GM10248 (cell line): ENCODE measurements around the gene ASS1.

Experiments used
- CTCF ChIA-PET: fragments of 300-600 bp; sonication (Branson Sonifier 250); formaldehyde crosslinking; extraction: SDS; loops from one replicate; lab custom pipeline; 2021; ENCODE audit warnings: antibody characterized with exemption; lab: Yijun Ruan, JAX
- POLR2A ChIA-PET: fragments of 350-650 bp; sonication (Branson Sonifier 250); formaldehyde crosslinking; extraction: SDS; loops from one replicate; lab custom pipeline; 2020; ENCODE audit warnings: antibody characterized with exemption; lab: Yijun Ruan, JAX
- DNase-seq: peaks from one replicate; pipeline ENCODE4 v3.0.0; 2012; ENCODE audit errors: extremely low spot score
- CTCF ChIP-seq: IDR thresholded peaks from 2 replicates; pipeline ENCODE4 v1.5.1; 2012; ENCODE audit warnings: mild to moderate bottlenecking, low read depth; ENCODE audit errors: extremely low read depth, missing control alignments, control extremely low read depth

The ASS1 gene

GRCh38 chr9:130495067-130495466 lies 50.3 kb downstream of the ASS1 start:
- no peak for DNase-seq
- TF ChIP-seq CTCF: no peak
- CTCF ChIA-PET: interaction anchor here (1.1 kb wide), 1 partner anchor 189 kb away, joined by 3 read pairs; no protein-coding TSS in a partner anchor
- POLR2A ChIA-PET: no interaction called here

- CTCF ChIA-PET: no interaction called here
- POLR2A ChIA-PET: no interaction called here
- TF ChIP-seq CTCF: no peak
- DNase-seq: no peak
These were observed 52.4 kb downstream of the ASS1 start for GRCh38 chr9:130497139-130497538.

DNA sequence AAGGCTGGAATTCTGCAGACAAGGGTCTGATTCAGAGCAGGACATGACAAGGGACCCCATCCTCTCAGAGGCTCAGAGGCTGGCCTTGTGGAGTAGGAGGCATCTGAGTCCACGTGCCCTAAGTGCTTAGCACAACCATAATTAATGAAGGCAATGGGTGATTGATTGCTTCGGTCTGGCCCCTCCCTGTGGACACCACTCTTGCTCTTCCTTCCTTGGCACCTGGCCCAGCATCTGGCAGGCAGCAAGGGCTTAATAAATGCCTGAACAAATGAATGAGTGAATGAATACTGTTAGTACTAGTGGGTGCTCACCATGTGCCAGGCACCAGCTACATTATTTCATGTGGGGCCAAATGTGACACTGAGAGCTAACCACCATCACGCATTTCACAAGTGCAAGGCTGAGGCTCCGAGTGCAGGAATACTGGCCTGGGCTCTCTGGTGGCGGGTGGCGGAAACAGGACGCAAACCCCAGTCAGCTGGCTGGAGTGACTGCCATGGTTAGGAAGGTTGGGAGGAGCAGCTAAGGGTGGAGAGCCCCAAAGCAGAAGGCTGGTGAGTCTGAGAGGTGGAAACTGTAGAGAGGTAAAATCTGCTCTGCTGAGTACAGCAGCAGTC lies 53.6 kb downstream of the ASS1 start:
- POLR2A ChIA-PET: no interaction called here
- CTCF ChIA-PET: no interaction called here
- TF ChIP-seq CTCF: no peak

DNA sequence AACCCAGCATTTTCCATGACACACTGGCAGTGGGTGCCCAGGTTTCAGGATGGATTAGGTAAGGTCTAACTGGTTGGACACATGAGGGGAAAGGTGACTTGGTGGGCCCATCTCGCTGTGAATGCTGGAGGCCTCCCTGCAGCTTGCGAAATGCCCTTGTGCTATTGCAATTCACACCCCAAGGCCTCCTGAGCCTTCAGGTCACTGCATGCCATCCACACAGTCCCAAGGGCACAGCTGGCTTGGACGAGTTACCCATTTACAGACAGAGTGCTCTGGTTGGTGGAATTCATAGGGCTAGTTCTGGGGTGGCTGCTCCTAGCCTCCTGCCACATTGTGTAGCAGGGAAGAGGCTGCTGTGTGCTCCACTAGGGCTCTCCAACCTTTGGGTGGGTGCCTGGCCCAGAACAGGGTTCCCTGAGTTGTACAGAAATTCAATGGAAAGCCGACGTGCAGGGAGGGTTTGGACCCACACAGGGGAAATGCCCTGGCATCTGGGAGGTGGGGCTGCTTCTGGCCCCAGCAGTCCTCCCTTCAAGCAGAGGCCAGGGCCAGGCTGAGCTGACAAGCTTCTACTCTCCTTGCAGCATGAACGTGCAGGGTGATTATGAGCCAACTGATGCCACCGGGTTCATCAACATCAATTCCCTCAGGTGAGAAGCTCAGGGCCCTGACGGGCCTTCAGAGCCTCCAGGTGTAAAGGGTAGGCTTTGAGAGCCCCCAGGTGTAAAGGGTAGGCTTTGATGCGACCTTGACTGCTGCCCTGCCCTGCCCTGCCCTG lies 54.3 kb downstream of the ASS1 start:
- CTCF ChIA-PET: interaction anchor here (1.0 to 1.8 kb wide), 2 partner anchors 12 to 15 kb away, joined by 3 to 5 read pairs; no protein-coding TSS in a partner anchor
- TF ChIP-seq CTCF: no peak

More for the DNA sequence above, 53.6 kb downstream of the ASS1 start:
- DNase-seq: no peak

GRCh38 chr9:130499804-130500263 lies 55.1 kb downstream of the ASS1 start:
- no peak for TF ChIP-seq CTCF
- POLR2A ChIA-PET: no interaction called here
- DNase-seq: no peak
- CTCF ChIA-PET: interaction anchor here (1.0 to 1.8 kb wide), 2 partner anchors 11 to 16 kb away, joined by 3 to 5 read pairs; no protein-coding TSS in a partner anchor

More for the DNA sequence above, 54.3 kb downstream of the ASS1 start:
- no peak for DNase-seq
- POLR2A ChIA-PET: no interaction called here

DNA sequence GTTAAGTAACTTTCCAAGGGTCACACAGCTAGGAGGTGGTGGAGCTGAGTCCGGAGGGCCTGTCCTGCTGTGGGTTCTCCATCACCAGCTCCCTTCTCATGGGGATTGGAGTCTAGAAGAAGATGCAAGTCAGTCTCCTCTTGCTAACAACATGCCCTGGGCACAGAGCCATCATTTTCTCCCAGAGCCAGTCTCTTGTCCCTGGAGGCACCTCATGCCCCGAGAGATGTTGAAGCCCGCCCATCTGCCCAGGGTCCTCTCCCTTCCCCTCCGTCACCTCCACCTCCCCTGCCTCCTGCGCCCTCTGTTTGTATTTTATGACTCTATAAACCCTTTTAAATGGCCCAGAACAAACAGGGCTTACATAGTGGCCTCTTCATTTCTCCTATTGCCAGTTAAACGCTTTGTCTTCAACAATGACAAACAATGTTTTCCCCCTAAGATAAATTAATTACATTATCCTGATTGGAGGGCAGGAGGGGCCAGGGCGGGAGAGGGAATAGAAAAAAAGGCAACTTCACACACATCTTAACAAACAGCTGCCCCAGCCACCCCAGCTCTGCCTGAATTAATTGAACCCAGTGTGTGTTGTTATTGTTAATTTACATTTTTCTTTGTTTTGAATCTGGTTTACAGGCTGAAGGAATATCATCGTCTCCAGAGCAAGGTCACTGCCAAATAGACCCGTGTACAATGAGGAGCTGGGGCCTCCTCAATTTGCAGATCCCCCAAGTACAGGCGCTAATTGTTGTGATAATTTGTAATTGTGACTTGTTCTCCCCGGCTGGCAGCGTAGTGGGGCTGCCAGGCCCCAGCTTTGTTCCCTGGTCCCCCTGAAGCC lies 55.8 kb downstream of the ASS1 start:
- DNase-seq: no peak
- no peak for TF ChIP-seq CTCF
- ChIA-PET POLR2A (no interaction called here), CTCF (interaction anchor here (1.8 kb wide), 1 partner anchor 11 kb away, joined by 5 read pairs; no protein-coding TSS in a partner anchor)
